Measurements from ENCODE around the gene RNU7-1.
A peak's percentile ranks its signal among the peaks of the same experiment; 100 is the strongest.
"Not testable (repeated sequence)": the region's sequence is repeated elsewhere in the genome, so short reads cannot be mapped to it uniquely, and the experiment has no call there.

Gene RNU7-1

GRCh38 chr12:6902448-6902847, 41.2 kb upstream of the RNU7-1 start:
- no peaks in the 10 kb centered on the region for H3K9me3 ChIP-seq
- no peak overlapping the region for H3K4me3 ChIP-seq (ENCODE audit: low read depth in 1 of 2, low read length in 1 of 2)

GRCh38 chr12:6903722-6904121, 39.9 kb upstream of the RNU7-1 start:
- Histone ChIP-seq H3K9me3 (no peaks in the 10 kb centered on the region), H3K36me3 (no peaks in the 10 kb centered on the region), H3K27ac (peak overlapping the region; percentile 79), H3K27me3 (no peaks in the 10 kb centered on the region), H3K4me3 (ENCODE audit: low read depth in 1 of 2, low read length in 1 of 2) (no peak overlapping the region), H3K4me1 (ENCODE audit: control insufficient read depth in 1 of 2, insufficient read depth in 1 of 2, low read depth in 1 of 2, low read length in 1 of 2) (peaks cover 34 to 38% of the 10 kb centered on the region in 2 experiments)
- no peak for TF ChIP-seq CTCF (IDR thresholded peaks at IDR 0.05)

More at GRCh38 chr12:6902448-6902847, 41.2 kb upstream of the RNU7-1 start:
- H3K4me1 ChIP-seq (ENCODE audit: control insufficient read depth in 1 of 2, insufficient read depth in 1 of 2, low read depth in 1 of 2, low read length in 1 of 2): peaks cover 34 to 38% of the 10 kb centered on the region in 2 experiments
- no peaks in the 10 kb centered on the region for H3K27me3 ChIP-seq
- no peak overlapping the region for H3K27ac ChIP-seq
- H3K36me3 ChIP-seq: no peaks in the 10 kb centered on the region
- no peak for TF ChIP-seq CTCF (IDR thresholded peaks at IDR 0.05)

GRCh38 chr12:6904280-6905276, 39.0 kb upstream of the RNU7-1 start, which contains the start of gene LRRC23:
LRRC23 (plus strand) TSS chr12:6904822; CDS start chr12:6905634, 812 bp downstream.
- peak; percentile 27 for TF ChIP-seq CTCF (IDR thresholded peaks at IDR 0.05)
- peak within 1 kb of the TSS; percentile 77 to 80 for H3K4me3 ChIP-seq (ENCODE audit: low read depth in 1 of 2, low read length in 1 of 2)
- no peaks in the 10 kb centered on the region for H3K36me3 ChIP-seq
- H3K27ac ChIP-seq: peak within 1 kb of the TSS; percentile 79
- no peaks in the 10 kb centered on the region for H3K9me3 ChIP-seq
- H3K4me1 ChIP-seq (ENCODE audit: control insufficient read depth in 1 of 2, insufficient read depth in 1 of 2, low read depth in 1 of 2, low read length in 1 of 2): peaks cover 29 to 31% of the 10 kb centered on the region in 2 experiments
- no peaks in the 10 kb centered on the region for H3K27me3 ChIP-seq

GRCh38 chr12:6905414-6906040, 38.1 kb upstream of the RNU7-1 start:
- TF ChIP-seq CTCF (IDR thresholded peaks at IDR 0.05): no peak
- Histone ChIP-seq H3K4me3 (ENCODE audit: low read depth in 1 of 2, low read length in 1 of 2) (peak overlapping the region; percentile 77 to 80), H3K27me3 (peaks cover 9% of the 10 kb centered on the region), H3K27ac (peak overlapping the region; percentile 79), H3K36me3 (no peaks in the 10 kb centered on the region), H3K4me1 (ENCODE audit: control insufficient read depth in 1 of 2, insufficient read depth in 1 of 2, low read depth in 1 of 2, low read length in 1 of 2) (peaks cover 21% of the 10 kb centered on the region in 2 experiments), H3K9me3 (no peaks in the 10 kb centered on the region)

GRCh38 chr12:6908141-6908540, 35.5 kb upstream of the RNU7-1 start:
- H3K4me1 ChIP-seq (ENCODE audit: control insufficient read depth in 1 of 2, insufficient read depth in 1 of 2, low read depth in 1 of 2, low read length in 1 of 2): peaks cover 20 to 21% of the 10 kb centered on the region in 2 experiments
- peaks cover 35% of the 10 kb centered on the region for H3K27me3 ChIP-seq
- not testable (repeated sequence) for H3K9me3 ChIP-seq; H3K4me3 ChIP-seq (ENCODE audit: low read depth in 1 of 2, low read length in 1 of 2); H3K27ac ChIP-seq; H3K36me3 ChIP-seq
